MM.1S (cell line): ENCODE results near the gene ELFN1.

Source experiments
- CTCF ChIP-seq: fragments of 300-600 bp; sonication (generic); IDR thresholded peaks from 2 replicates; pipeline ENCODE4 v1.5.1; 2016; ENCODE audit warnings: antibody characterized with exemption, low read length, mixed read lengths
- EZH2 ChIP-seq: fragments of 300-600 bp; sonication (generic); optimal IDR thresholded peaks from 2 replicates; pipeline ENCODE3; 2017; ENCODE audit warnings: low read depth, mild to moderate bottlenecking, antibody characterized with exemption, low read length, mixed read lengths

GRCh38 chr7:1719913-1720312 is 49.8 kb downstream of the ELFN1 start:
- TF ChIP-seq CTCF (no peak), EZH2 (no peak)
